ENCODE measurements around the gene GATA6. TPM values are rescaled to one million over a fixed set of nuclear protein-coding genes. Genes with fewer than 3 reads are reported as not detected.

GATA6 gene
- total RNA-seq, 4 donors from 2014 or later = 0.34 to 1.2 (median 0.86) TPM

DNA sequence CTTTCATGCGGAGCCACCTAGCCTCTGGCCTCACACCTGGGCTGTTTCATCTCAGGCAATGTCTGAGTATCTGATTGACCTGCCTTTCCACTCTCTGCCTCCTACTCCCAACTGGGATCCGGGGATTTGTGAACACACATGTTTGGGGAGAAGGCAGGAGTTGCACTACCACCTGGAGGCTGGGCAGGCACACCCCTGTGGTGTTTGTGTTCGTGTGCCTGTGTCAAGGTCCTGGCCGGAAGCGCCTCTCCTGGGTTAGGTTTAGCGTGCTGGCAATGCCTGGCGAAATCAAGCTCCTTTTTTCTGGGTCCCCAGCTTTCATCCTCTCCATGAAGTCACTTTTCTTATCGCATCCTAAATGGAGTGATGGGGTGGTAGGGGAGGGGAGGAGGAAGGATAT, 63.9 kb downstream of the GATA6 start:
- no peak for ATAC-seq
- H3K27me3 ChIP-seq = no peaks in the 10 kb centered on the region

DNA sequence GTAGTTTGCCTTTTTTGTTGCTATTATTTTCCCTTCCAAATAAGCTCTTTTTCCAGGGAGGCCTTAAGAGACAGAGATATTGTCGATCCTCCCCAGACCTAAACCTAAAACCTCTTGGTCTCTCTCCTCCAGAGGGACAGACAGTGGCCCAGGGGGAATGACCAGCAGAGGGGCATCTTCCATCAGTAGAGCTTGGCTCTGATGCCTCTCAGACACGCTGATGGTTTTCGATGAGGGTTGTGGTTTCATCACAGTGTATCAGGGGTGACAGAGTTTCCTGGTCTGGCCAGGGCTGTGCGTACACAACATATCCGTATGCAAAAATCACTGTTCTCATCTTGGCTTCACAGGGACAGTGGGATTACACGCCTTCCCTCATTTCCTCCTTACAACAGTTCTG, 68.6 kb downstream of the GATA6 start:
- Histone ChIP-seq H3K27me3 (no peaks in the 10 kb centered on the region), H3K9me3 (no peaks in the 10 kb centered on the region), H3K4me1 (no peaks in the 10 kb centered on the region), H3K27ac (no peak overlapping the region), H3K4me3 (no peak overlapping the region), H3K36me3 (no peaks in the 10 kb centered on the region)
- intact Hi-C loops (cut with DNase I; ENCODE audit: low total_unique reads) = no loop called here
- ATAC-seq (no peak), DNase-seq (no peak)
- in situ Hi-C loops (cut with MboI; ENCODE audit: low sequenced_read_pairs in 4 of 4) = no loop called here
- TF ChIP-seq, protein P1, sequence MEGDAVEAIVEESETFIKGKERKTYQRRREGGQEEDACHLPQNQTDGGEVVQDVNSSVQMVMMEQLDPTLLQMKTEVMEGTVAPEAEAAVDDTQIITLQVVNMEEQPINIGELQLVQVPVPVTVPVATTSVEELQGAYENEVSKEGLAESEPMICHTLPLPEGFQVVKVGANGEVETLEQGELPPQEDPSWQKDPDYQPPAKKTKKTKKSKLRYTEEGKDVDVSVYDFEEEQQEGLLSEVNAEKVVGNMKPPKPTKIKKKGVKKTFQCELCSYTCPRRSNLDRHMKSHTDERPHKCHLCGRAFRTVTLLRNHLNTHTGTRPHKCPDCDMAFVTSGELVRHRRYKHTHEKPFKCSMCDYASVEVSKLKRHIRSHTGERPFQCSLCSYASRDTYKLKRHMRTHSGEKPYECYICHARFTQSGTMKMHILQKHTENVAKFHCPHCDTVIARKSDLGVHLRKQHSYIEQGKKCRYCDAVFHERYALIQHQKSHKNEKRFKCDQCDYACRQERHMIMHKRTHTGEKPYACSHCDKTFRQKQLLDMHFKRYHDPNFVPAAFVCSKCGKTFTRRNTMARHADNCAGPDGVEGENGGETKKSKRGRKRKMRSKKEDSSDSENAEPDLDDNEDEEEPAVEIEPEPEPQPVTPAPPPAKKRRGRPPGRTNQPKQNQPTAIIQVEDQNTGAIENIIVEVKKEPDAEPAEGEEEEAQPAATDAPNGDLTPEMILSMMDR (IDR thresholded peaks at IDR 0.05 in 4 of 5, conservative IDR thresholded peaks at IDR 0.05 in 1 of 5) = no peak
- no peak for TF ChIP-seq POLR2A (IDR thresholded peaks at IDR 0.05)

More for the DNA sequence above, 63.9 kb downstream of the GATA6 start:
- no peaks in the 10 kb centered on the region for H3K36me3 ChIP-seq
- no peaks in the 10 kb centered on the region for H3K9me3 ChIP-seq
- no peak for TF ChIP-seq POLR2A (IDR thresholded peaks at IDR 0.05)
- TF ChIP-seq, protein P1 (IDR thresholded peaks at IDR 0.05 in 4 of 5, conservative IDR thresholded peaks at IDR 0.05 in 1 of 5) = no peak
- no peaks in the 10 kb centered on the region for H3K4me1 ChIP-seq
- H3K4me3 ChIP-seq = no peak overlapping the region
- H3K27ac ChIP-seq = no peak overlapping the region
- DNase-seq = no peak
- intact Hi-C loops (cut with DNase I; ENCODE audit: low total_unique reads) = no loop called here
- in situ Hi-C loops (cut with MboI; ENCODE audit: low sequenced_read_pairs in 4 of 4) = no loop called here

DNA sequence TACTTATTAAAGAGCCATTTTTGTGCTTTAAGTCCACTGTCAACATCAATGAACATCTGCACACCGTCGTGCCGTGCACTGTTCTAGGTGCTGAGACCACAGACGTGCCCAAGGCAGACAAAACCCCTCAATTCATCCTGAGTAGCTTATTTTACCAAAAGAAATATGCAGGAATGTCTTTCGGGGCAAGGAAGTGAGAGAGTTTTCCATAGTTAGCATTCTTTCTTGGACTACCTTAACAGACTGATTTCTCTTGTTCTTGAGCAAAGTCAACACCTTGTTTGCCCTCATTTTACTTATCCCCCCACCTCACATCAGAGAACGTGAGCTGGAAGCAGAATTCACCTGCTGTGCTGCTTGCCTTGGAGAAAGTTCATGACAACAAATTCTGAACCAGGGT, 69.3 kb downstream of the GATA6 start:
- Histone ChIP-seq H3K9me3 (no peaks in the 10 kb centered on the region), H3K27me3 (no peaks in the 10 kb centered on the region), H3K4me1 (no peaks in the 10 kb centered on the region), H3K36me3 (no peaks in the 10 kb centered on the region), H3K4me3 (no peak overlapping the region), H3K27ac (no peak overlapping the region)
- in situ Hi-C loops (cut with MboI; ENCODE audit: low sequenced_read_pairs in 4 of 4) = no loop called here
- ATAC-seq = no peak
- DNase-seq = no peak
- intact Hi-C loops (cut with DNase I; ENCODE audit: low total_unique reads) = no loop called here
- TF ChIP-seq POLR2A (IDR thresholded peaks at IDR 0.05) = no peak
- TF ChIP-seq, protein P1 (IDR thresholded peaks at IDR 0.05 in 4 of 5, conservative IDR thresholded peaks at IDR 0.05 in 1 of 5) = no peak

DNA sequence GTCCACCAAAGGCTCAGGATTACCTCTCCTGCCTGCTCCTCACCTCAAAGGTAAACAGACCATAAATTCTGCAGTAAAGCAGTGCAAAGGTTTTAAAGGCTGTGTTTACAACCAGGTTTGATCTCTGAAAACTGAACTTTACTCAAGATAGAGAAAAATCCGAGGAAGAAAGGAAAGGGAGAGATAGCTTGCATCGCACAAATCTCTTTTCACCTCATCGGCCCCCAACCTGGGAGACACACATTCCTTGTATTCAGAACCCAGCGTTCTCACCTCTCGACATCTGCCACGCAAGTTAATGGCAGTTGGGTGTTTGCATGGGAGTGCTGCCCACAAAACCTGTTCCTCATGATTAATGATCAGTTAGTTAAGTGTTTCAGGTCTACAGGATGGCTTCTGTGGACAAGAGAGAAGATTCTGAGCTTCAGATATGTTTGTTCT, 72.6 kb downstream of the GATA6 start:
- TF ChIP-seq, protein P1 (IDR thresholded peaks at IDR 0.05 in 4 of 5, conservative IDR thresholded peaks at IDR 0.05 in 1 of 5) = no peak
- TF ChIP-seq POLR2A (IDR thresholded peaks at IDR 0.05) = no peak
- intact Hi-C loops (cut with DNase I; ENCODE audit: low total_unique reads) = no loop called here
- Histone ChIP-seq H3K36me3 (no peaks in the 10 kb centered on the region), H3K4me3 (no peak overlapping the region), H3K27me3 (no peaks in the 10 kb centered on the region), H3K4me1 (no peaks in the 10 kb centered on the region), H3K9me3 (no peaks in the 10 kb centered on the region), H3K27ac (no peak overlapping the region)
- no peak for ATAC-seq
- no peak for DNase-seq
- in situ Hi-C loops (cut with MboI; ENCODE audit: low sequenced_read_pairs in 4 of 4) = no loop called here

DNA sequence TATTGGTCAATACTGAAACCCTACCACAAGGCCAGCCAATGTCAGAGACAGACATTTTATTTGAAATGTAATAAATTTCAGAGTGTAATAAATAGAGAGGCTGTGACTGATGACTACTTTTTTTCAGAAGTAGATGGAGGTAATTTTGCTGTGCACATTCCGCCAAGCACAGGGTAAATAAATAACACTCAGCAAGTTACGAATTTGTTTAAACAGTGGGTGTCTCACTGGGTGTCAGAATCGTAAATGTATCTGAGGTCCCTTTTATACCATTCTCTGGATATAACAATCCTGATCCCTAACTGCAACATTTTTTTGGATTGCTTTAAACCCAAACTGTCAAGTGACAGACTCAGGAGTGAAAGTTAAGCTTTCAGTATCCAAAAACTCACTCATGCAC, 74.1 kb downstream of the GATA6 start:
- intact Hi-C loops (cut with DNase I; ENCODE audit: low total_unique reads) (no loop called here), in situ Hi-C loops (cut with MboI; ENCODE audit: low sequenced_read_pairs in 4 of 4) (no loop called here)
- ATAC-seq = no peak
- H3K4me1 ChIP-seq = no peaks in the 10 kb centered on the region
- TF ChIP-seq, protein P1 (IDR thresholded peaks at IDR 0.05 in 4 of 5, conservative IDR thresholded peaks at IDR 0.05 in 1 of 5) = no peak
- no peak for TF ChIP-seq POLR2A (IDR thresholded peaks at IDR 0.05)
- H3K9me3 ChIP-seq = no peaks in the 10 kb centered on the region
- no peak overlapping the region for H3K27ac ChIP-seq
- H3K36me3 ChIP-seq = no peaks in the 10 kb centered on the region
- H3K4me3 ChIP-seq = no peak overlapping the region
- no peak for DNase-seq
- no peaks in the 10 kb centered on the region for H3K27me3 ChIP-seq
